Upper lobe of right lung (tissue), 1 donor: ENCODE data around the gene JSRP1. TPM values are rescaled to one million over a fixed set of nuclear protein-coding genes. Genes with fewer than 3 reads are reported as not detected.

Experiments
- ATAC-seq: fragments of 200-7000 bp; cut with Tn5 transposase; one replicate; pipeline ENCODE4 v1.9.1; 2020; ENCODE audit warnings: mild to moderate bottlenecking, moderate library complexity
- DNase-seq: peaks from one replicate; pipeline ENCODE4 v3.0.0-alpha.2; 2020
- H3K27ac ChIP-seq: fragments of 200-600 bp; one replicate; pipeline ENCODE4 v1.8.0; 2022
- H3K27me3 ChIP-seq: fragments of 200-600 bp; one replicate; pipeline ENCODE4 v1.8.0; 2022; ENCODE audit warnings: mild to moderate bottlenecking
- H3K36me3 ChIP-seq: fragments of 200-600 bp; one replicate; pipeline ENCODE4 v1.8.0; 2022
- H3K4me1 ChIP-seq: fragments of 200-600 bp; one replicate; pipeline ENCODE4 v1.8.0; 2022
- H3K4me3 ChIP-seq: fragments of 200-600 bp; one replicate; pipeline ENCODE4 v1.8.0; 2022; ENCODE audit warnings: mild to moderate bottlenecking
- H3K9me3 ChIP-seq: fragments of 200-600 bp; one replicate; pipeline ENCODE4 v1.8.0; 2022
- CTCF ChIP-seq: fragments of 200-600 bp; IDR thresholded peaks from one replicate; pipeline ENCODE4 v1.8.0; 2022; ENCODE audit warnings: antibody characterized with exemption
- intact Hi-C: fragments of 100-400 bp; cut with DNase I; formaldehyde crosslinking; loops from one replicate; pipeline ENCODE4 v1.11.0; 2022
- long read RNA-seq: library from polyadenylated mRNA; unstranded; transcript quantifications from one replicate; pipeline ENCODE4 v2.0.0, GENCODE V29; 2021
- total RNA-seq: library from RNA; stranded (reverse); fragmentation: NEBNext Ultra II Directional; extraction: Animal tissue kit (Norgen Biotek cat#: 25700); gene quantifications from one replicate; pipeline ENCODE4 v1.2.1, GENCODE V29; 2021
- donor health status: DM: no; HTN: yes; CAD: no; lungs with severe emphysema.

JSRP1 gene
- total RNA-seq: 1.1 TPM
- long read RNA-seq, partial matches to known transcripts: 0 of 1 reads
- long read RNA-seq, other reads (novel, unspliced or antisense): 0 of 1 reads

GRCh38 chr19:2255982-2256685 lies at the start of gene JSRP1:
JSRP1 (minus strand) TSS chr19:2256417; CDS start chr19:2255314, 1,103 bp downstream.
- no peaks in the 10 kb centered on the region for H3K36me3 ChIP-seq
- H3K4me1 ChIP-seq: peaks cover 23% of the 10 kb centered on the region
- H3K27me3 ChIP-seq: peaks cover 28% of the 10 kb centered on the region
- no peaks in the 10 kb centered on the region for H3K9me3 ChIP-seq
- TF ChIP-seq CTCF: no peak
- no peak for DNase-seq
- intact Hi-C loops: no loop called here
- no peak within 1 kb of the TSS for H3K27ac ChIP-seq
- peak; percentile 8 for ATAC-seq
- no peak within 1 kb of the TSS for H3K4me3 ChIP-seq

GRCh38 chr19:2305452-2306280 lies 49.4 kb upstream of the JSRP1 start:
- no peak overlapping the region for H3K4me3 ChIP-seq
- H3K36me3 ChIP-seq: no peaks in the 10 kb centered on the region
- ATAC-seq: no peak
- H3K4me1 ChIP-seq: peaks cover 8% of the 10 kb centered on the region
- H3K27me3 ChIP-seq: peaks cover 54% of the 10 kb centered on the region
- no peak for DNase-seq
- H3K27ac ChIP-seq: no peak overlapping the region
- no peak for TF ChIP-seq CTCF
- no peaks in the 10 kb centered on the region for H3K9me3 ChIP-seq
- intact Hi-C loops: no loop called here

- peaks cover 8% of the 10 kb centered on the region for H3K4me1 ChIP-seq
- intact Hi-C loops: no loop called here
These were observed 47.1 kb upstream of the JSRP1 start for GRCh38 chr19:2303211-2303798.

GRCh38 chr19:2302319-2303210 lies 46.3 kb upstream of the JSRP1 start:
- DNase-seq: no peak

More at GRCh38 chr19:2303211-2303798, 47.1 kb upstream of the JSRP1 start:
- H3K36me3 ChIP-seq: no peaks in the 10 kb centered on the region
- TF ChIP-seq CTCF: no peak
- H3K4me3 ChIP-seq: no peak overlapping the region
- DNase-seq (no peak), ATAC-seq (no peak)
- H3K27ac ChIP-seq: no peak overlapping the region
- no peaks in the 10 kb centered on the region for H3K9me3 ChIP-seq
- peaks cover 35% of the 10 kb centered on the region for H3K27me3 ChIP-seq

More at GRCh38 chr19:2302319-2303210, 46.3 kb upstream of the JSRP1 start:
- peak; percentile 37 for ATAC-seq
- Histone ChIP-seq H3K27ac (no peak overlapping the region), H3K4me1 (peaks cover 8% of the 10 kb centered on the region), H3K4me3 (no peak overlapping the region), H3K36me3 (no peaks in the 10 kb centered on the region), H3K27me3 (peaks cover 30% of the 10 kb centered on the region), H3K9me3 (no peaks in the 10 kb centered on the region)
- intact Hi-C loops: no loop called here
- TF ChIP-seq CTCF: no peak
